IPS-18a (cell line): ENCODE results near the gene PHACTR1.
A peak's percentile ranks its signal among the peaks of the same experiment; 100 is the strongest.

Experiments
- H3K27ac ChIP-seq: one replicate; pipeline ENCODE4 v1.5.1; 2013; ENCODE audit warnings: low read length
- H3K27me3 ChIP-seq: one replicate; pipeline ENCODE4 v1.6.1; 2013; ENCODE audit warnings: mild to moderate bottlenecking, low read length; ENCODE audit not compliant: control insufficient read depth, insufficient read depth
- H3K36me3 ChIP-seq: one replicate; pipeline ENCODE4 v1.6.1; 2013; ENCODE audit warnings: low read depth, low read length; ENCODE audit not compliant: control insufficient read depth
- H3K4me1 ChIP-seq: one replicate; pipeline ENCODE4 v1.6.1; 2013; ENCODE audit warnings: low read depth, low read length; ENCODE audit not compliant: control insufficient read depth
- H3K4me3 ChIP-seq: one replicate; pipeline ENCODE4 v1.5.1; 2013; ENCODE audit warnings: low read length
- H3K9ac ChIP-seq: one replicate; pipeline ENCODE4 v1.6.1; 2013; ENCODE audit warnings: mild to moderate bottlenecking, low read length, moderate library complexity
- H3K9me3 ChIP-seq: one replicate; pipeline ENCODE4 v1.6.1; 2013; ENCODE audit warnings: low read depth, low read length; ENCODE audit not compliant: control insufficient read depth

Gene PHACTR1

GRCh38 chr6:13005994-13006393 lies 289.4 kb downstream of the PHACTR1 start:
- Histone ChIP-seq H3K4me1 (no peaks in the 10 kb centered on the region), H3K9me3 (no peaks in the 10 kb centered on the region), H3K27ac (no peak overlapping the region), H3K9ac (no peak overlapping the region), H3K27me3 (peaks cover 4% of the 10 kb centered on the region), H3K4me3 (no peak overlapping the region), H3K36me3 (no peaks in the 10 kb centered on the region)

DNA sequence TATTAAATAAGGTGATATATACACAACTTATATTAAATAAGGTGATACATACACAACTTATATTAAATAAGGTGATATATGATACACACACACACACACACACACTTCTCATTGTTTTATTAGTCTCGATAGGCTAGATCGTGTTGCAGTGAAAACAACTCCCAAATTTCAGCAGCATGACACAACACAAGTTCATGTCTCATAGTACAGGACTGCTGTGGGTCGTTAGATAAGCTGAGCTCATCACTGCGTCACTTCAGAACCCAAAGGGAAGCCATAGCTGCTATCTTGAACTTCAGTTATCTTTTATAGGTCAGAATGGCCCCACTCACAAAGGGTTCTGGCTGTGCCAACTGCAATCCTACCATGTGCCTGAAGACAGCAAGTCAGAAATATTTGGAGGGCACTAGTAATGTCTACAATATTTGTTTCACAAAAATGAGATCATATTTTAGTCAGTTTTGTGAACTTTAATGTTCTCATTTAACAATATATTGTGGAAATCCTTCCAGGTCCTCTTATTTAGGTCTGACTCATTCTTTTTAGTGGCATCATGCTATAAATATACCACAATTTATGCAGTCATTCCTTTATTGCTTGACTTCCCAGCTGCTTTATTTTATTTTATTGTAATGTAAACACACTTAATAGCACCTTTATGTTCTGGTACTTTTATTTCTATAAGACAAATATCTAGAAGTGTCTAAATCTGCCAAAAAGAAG lies 290.2 kb downstream of the PHACTR1 start:
- H3K36me3 ChIP-seq, result no peaks in the 10 kb centered on the region
- H3K4me1 ChIP-seq, result no peaks in the 10 kb centered on the region
- peaks cover 12% of the 10 kb centered on the region for H3K27me3 ChIP-seq
- no peak overlapping the region for H3K4me3 ChIP-seq
- H3K27ac ChIP-seq, result no peak overlapping the region
- H3K9ac ChIP-seq, result no peak overlapping the region
- H3K9me3 ChIP-seq, result no peaks in the 10 kb centered on the region

- Histone ChIP-seq H3K9ac (no peak overlapping the region), H3K4me1 (peaks cover 2% of the 10 kb centered on the region), H3K9me3 (no peaks in the 10 kb centered on the region), H3K27ac (no peak overlapping the region), H3K4me3 (no peak overlapping the region), H3K36me3 (no peaks in the 10 kb centered on the region), H3K27me3 (peaks cover 22% of the 10 kb centered on the region)
Observed at GRCh38 chr6:13007744-13008143, 291.2 kb downstream of the PHACTR1 start.

DNA sequence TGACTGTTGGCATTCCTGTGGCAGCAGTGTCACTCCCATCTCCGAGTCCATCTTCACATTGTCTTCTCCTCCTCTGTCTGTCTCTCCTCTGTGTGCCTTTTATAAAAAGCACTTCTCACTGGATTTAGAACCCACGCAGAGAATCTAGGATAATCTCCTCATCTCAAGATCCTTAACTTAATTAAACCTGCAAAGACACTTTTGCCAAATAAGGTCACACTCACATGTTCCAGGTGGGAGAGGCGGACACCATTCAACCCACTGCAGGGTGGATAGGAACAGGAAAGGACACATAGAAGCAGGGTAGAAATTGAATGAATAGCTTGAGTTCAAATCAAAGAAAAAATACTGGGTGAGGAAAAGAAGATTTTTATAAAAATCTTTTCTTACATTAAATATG lies 292.5 kb downstream of the PHACTR1 start:
- peaks cover 6% of the 10 kb centered on the region for H3K4me1 ChIP-seq
- H3K27me3 ChIP-seq, result peaks cover 31% of the 10 kb centered on the region
- H3K4me3 ChIP-seq, result no peak overlapping the region
- H3K9ac ChIP-seq, result no peak overlapping the region
- H3K9me3 ChIP-seq, result no peaks in the 10 kb centered on the region
- no peaks in the 10 kb centered on the region for H3K36me3 ChIP-seq
- H3K27ac ChIP-seq, result no peak overlapping the region

DNA sequence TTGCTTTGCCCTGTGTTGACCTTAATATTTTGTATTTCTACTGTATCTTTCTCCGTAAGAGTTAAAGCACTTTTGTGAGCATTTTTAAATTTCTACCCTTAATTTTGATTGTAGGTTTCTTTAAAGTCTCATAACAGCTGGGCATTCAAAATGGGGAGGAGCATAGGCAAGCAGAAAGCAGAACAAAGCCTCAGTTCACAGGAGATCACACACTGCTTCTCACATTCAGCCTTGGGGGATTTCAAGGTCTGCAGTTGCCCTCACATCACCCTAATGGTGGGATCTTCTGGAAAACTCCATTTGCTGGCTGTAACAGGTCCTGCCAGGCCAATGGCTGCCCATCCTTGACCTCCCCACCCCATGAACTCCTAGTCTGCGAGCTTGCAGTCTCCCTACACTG lies 292.9 kb downstream of the PHACTR1 start:
- Histone ChIP-seq H3K4me1 (peaks cover 9% of the 10 kb centered on the region), H3K9me3 (no peaks in the 10 kb centered on the region), H3K27ac (no peak overlapping the region), H3K36me3 (no peaks in the 10 kb centered on the region), H3K27me3 (peaks cover 35% of the 10 kb centered on the region), H3K4me3 (no peak overlapping the region), H3K9ac (no peak overlapping the region)

- Histone ChIP-seq H3K27ac (no peak overlapping the region), H3K9me3 (no peaks in the 10 kb centered on the region), H3K9ac (no peak overlapping the region), H3K4me1 (peaks cover 9% of the 10 kb centered on the region), H3K36me3 (no peaks in the 10 kb centered on the region), H3K27me3 (peaks cover 57% of the 10 kb centered on the region), H3K4me3 (no peak overlapping the region)
Observed at GRCh38 chr6:13011612-13012146, 295.1 kb downstream of the PHACTR1 start.

- no peaks in the 10 kb centered on the region for H3K9me3 ChIP-seq
- no peaks in the 10 kb centered on the region for H3K36me3 ChIP-seq
- no peak overlapping the region for H3K27ac ChIP-seq
- peaks cover 57% of the 10 kb centered on the region for H3K27me3 ChIP-seq
- no peak overlapping the region for H3K9ac ChIP-seq
- no peak overlapping the region for H3K4me3 ChIP-seq
- peaks cover 9% of the 10 kb centered on the region for H3K4me1 ChIP-seq
Observed at GRCh38 chr6:13012296-13012695, 295.7 kb downstream of the PHACTR1 start.

DNA sequence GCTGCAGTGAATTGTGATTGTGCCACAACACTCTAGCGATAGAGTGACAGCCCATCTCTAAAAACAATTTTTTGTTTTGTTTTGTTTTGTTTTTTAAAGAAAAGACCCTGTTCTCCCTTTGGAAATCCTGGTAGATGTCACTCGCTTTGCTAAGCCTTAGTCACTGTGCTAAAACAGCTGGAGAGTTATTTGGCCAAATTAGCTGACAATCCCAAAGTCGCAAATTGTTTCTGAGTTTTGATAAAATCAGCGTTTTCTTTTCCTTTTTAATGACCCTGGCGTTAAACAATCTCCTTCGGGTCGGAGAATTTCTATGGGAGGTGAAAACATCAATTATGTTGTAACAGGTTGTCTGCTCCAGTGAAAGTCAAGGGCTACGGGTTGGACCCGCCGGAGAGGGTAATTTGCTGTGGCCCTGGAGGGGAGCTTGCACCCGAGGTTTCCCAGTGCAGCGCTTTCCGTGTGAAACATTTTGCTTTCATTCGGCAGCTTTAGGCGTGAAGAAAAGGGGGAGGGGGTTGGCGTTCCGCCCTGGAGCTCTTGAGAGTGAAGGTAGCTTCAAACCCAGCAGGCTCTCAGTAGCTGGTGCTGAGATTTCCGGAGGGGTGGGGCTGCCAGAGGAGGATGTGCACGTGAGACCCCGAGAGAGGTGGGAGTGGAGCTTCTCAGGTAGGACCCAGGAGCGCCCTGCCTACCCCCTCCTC lies 296.6 kb downstream of the PHACTR1 start:
- peaks cover 57% of the 10 kb centered on the region for H3K27me3 ChIP-seq
- H3K9ac ChIP-seq, result peak overlapping the region; percentile 23
- peaks cover 9% of the 10 kb centered on the region for H3K4me1 ChIP-seq
- H3K36me3 ChIP-seq, result no peaks in the 10 kb centered on the region
- H3K9me3 ChIP-seq, result no peaks in the 10 kb centered on the region
- H3K4me3 ChIP-seq, result peak overlapping the region; percentile 77
- no peak overlapping the region for H3K27ac ChIP-seq

GRCh38 chr6:13013681-13014503 lies 297.3 kb downstream of the PHACTR1 start:
- Histone ChIP-seq H3K27me3 (peaks cover 57% of the 10 kb centered on the region), H3K4me1 (peaks cover 9% of the 10 kb centered on the region), H3K4me3 (peak overlapping the region; percentile 77), H3K36me3 (no peaks in the 10 kb centered on the region), H3K27ac (no peak overlapping the region), H3K9ac (peak overlapping the region; percentile 4), H3K9me3 (no peaks in the 10 kb centered on the region)

DNA sequence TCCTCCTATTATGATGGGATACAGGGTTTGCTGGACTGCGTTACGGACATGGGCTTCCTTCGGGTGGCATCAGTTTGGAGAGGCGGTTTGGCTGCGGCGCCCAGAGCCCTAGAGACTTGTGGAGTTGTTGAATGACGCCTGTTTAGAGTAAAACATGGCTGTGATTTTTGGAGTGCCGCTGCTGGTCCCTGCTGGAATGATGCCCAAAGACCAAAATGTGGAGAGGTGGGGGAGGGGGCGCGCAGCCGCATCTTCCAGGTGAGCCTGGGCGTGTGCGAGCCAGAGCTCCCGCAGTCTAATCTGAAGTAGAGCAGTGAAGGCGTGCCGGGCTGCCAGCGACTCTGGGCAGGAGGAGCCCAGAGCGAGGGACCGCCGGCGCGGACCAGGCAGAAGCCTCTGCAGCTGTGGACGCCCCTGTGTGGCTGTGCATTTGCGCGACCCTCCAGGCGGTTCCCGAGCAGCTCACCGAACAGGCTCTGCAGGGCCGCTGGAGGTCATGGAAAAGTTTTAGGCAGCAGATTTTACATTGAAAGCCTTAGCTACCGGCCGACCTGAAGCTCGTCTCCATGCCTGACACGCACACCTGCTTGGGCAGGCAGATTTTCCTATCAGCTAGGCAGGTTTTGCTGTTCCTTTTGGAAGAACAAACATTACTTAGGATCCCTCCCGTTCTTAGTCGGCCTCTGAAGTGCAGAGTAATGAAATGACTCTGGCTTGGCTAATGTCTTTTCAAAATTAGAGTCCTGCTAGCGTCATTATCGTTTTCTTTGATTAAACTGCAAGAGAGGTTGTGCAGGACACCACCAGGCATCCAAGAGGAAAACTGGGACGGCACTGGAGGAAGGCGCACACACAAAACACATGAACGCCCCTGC lies 298.2 kb downstream of the PHACTR1 start:
- peaks cover 57% of the 10 kb centered on the region for H3K27me3 ChIP-seq
- peak overlapping the region; percentile 4 for H3K9ac ChIP-seq
- H3K4me3 ChIP-seq, result peak overlapping the region; percentile 77
- no peaks in the 10 kb centered on the region for H3K36me3 ChIP-seq
- peaks cover 9% of the 10 kb centered on the region for H3K4me1 ChIP-seq
- H3K27ac ChIP-seq, result no peak overlapping the region
- H3K9me3 ChIP-seq, result no peaks in the 10 kb centered on the region

- Histone ChIP-seq H3K4me1 (peaks cover 9% of the 10 kb centered on the region), H3K27me3 (peaks cover 57% of the 10 kb centered on the region), H3K9ac (no peak overlapping the region), H3K36me3 (no peaks in the 10 kb centered on the region), H3K4me3 (peak overlapping the region; percentile 77), H3K9me3 (no peaks in the 10 kb centered on the region), H3K27ac (no peak overlapping the region)
Observed at GRCh38 chr6:13015379-13015681, 298.8 kb downstream of the PHACTR1 start.
